ENCODE results near the gene CREB5. TPM values are rescaled to one million over a fixed set of nuclear protein-coding genes. Genes with fewer than 3 reads are reported as not detected.
A peak's percentile ranks its signal among the peaks of the same experiment; 100 is the strongest.

CREB5 gene
- total RNA-seq, 1 experiment from 2014 or later: 1.3 TPM

DNA sequence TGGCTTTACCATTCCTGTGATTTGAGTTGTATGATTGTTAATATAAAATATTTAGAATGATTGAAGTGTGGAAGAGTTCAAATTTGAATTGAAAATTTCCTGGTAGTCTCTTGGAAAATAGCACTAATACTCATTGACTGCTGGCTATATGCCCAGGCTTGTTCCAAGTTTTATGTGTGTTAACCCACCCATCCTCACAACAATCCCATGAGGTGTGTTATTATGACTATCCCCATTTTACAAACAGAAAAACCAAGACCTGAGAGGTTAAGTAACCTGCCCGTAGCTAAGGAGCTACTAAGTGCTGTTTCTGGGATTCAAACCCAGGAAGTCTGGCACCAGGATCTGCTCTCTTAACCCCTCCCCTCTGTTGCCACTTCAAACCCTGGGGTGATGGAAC is 213.9 kb downstream of the CREB5 start (continued):
- TF ChIP-seq, protein P1, sequence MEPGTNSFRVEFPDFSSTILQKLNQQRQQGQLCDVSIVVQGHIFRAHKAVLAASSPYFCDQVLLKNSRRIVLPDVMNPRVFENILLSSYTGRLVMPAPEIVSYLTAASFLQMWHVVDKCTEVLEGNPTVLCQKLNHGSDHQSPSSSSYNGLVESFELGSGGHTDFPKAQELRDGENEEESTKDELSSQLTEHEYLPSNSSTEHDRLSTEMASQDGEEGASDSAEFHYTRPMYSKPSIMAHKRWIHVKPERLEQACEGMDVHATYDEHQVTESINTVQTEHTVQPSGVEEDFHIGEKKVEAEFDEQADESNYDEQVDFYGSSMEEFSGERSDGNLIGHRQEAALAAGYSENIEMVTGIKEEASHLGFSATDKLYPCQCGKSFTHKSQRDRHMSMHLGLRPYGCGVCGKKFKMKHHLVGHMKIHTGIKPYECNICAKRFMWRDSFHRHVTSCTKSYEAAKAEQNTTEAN (CRISPR knock-in tag; IDR thresholded peaks at IDR 0.05): no peak
- TF ChIP-seq HMGA2 (CRISPR knock-in tag; IDR thresholded peaks at IDR 0.05) (no peak), GRHL2 (CRISPR knock-in tag; IDR thresholded peaks at IDR 0.05; ENCODE audit: insufficient replicate concordance, severe bottlenecking) (no peak)

DNA sequence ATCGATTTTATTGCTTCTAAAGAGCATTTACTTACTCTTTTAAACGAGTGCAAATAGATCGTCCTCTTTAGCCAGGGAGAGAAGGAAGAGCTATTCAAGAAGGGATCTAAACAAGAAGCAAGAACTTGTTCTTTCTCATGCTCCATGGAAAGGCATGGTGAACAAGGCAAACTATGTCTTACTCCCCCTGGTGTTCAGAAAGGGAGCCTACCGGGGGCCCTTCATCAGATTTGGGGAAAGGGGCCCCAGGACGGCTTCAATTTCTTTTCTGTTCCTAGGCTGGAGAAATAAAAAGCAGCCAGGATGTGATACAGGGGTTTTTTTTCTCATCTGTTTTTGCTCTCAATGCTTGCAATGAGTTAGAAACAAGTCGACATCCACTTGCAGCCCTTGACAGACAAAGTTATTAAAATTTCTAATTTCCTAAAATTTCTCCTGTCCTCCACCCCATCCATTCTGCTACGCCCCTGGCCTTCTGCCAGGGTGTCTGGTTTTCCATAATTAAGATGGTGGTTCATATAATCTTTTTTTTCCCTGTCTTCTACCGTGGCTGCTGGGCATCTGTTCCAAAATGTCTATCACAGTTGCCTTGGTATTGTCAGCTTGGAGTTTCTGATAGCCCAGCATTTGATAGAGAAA is 214.4 kb downstream of the CREB5 start:
- TF ChIP-seq, protein P2, sequence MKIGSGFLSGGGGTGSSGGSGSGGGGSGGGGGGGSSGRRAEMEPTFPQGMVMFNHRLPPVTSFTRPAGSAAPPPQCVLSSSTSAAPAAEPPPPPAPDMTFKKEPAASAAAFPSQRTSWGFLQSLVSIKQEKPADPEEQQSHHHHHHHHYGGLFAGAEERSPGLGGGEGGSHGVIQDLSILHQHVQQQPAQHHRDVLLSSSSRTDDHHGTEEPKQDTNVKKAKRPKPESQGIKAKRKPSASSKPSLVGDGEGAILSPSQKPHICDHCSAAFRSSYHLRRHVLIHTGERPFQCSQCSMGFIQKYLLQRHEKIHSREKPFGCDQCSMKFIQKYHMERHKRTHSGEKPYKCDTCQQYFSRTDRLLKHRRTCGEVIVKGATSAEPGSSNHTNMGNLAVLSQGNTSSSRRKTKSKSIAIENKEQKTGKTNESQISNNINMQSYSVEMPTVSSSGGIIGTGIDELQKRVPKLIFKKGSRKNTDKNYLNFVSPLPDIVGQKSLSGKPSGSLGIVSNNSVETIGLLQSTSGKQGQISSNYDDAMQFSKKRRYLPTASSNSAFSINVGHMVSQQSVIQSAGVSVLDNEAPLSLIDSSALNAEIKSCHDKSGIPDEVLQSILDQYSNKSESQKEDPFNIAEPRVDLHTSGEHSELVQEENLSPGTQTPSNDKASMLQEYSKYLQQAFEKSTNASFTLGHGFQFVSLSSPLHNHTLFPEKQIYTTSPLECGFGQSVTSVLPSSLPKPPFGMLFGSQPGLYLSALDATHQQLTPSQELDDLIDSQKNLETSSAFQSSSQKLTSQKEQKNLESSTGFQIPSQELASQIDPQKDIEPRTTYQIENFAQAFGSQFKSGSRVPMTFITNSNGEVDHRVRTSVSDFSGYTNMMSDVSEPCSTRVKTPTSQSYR (CRISPR knock-in tag; IDR thresholded peaks at IDR 0.05): no peak
- TF ChIP-seq, protein P3, sequence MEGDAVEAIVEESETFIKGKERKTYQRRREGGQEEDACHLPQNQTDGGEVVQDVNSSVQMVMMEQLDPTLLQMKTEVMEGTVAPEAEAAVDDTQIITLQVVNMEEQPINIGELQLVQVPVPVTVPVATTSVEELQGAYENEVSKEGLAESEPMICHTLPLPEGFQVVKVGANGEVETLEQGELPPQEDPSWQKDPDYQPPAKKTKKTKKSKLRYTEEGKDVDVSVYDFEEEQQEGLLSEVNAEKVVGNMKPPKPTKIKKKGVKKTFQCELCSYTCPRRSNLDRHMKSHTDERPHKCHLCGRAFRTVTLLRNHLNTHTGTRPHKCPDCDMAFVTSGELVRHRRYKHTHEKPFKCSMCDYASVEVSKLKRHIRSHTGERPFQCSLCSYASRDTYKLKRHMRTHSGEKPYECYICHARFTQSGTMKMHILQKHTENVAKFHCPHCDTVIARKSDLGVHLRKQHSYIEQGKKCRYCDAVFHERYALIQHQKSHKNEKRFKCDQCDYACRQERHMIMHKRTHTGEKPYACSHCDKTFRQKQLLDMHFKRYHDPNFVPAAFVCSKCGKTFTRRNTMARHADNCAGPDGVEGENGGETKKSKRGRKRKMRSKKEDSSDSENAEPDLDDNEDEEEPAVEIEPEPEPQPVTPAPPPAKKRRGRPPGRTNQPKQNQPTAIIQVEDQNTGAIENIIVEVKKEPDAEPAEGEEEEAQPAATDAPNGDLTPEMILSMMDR (IDR thresholded peaks at IDR 0.05): peak; percentile 81
- no peak for TF ChIP-seq RELA (CRISPR knock-in tag; IDR thresholded peaks at IDR 0.05; ENCODE audit: borderline replicate concordance)
- TF ChIP-seq, protein P4, sequence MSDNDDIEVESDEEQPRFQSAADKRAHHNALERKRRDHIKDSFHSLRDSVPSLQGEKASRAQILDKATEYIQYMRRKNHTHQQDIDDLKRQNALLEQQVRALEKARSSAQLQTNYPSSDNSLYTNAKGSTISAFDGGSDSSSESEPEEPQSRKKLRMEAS (CRISPR knock-in tag; IDR thresholded peaks at IDR 0.05): no peak
- TF ChIP-seq ZNF232 (CRISPR knock-in tag; IDR thresholded peaks at IDR 0.05): no peak
- no peak for TF ChIP-seq ZNF121 (CRISPR knock-in tag; IDR thresholded peaks at IDR 0.05)
- TF ChIP-seq, protein P5, sequence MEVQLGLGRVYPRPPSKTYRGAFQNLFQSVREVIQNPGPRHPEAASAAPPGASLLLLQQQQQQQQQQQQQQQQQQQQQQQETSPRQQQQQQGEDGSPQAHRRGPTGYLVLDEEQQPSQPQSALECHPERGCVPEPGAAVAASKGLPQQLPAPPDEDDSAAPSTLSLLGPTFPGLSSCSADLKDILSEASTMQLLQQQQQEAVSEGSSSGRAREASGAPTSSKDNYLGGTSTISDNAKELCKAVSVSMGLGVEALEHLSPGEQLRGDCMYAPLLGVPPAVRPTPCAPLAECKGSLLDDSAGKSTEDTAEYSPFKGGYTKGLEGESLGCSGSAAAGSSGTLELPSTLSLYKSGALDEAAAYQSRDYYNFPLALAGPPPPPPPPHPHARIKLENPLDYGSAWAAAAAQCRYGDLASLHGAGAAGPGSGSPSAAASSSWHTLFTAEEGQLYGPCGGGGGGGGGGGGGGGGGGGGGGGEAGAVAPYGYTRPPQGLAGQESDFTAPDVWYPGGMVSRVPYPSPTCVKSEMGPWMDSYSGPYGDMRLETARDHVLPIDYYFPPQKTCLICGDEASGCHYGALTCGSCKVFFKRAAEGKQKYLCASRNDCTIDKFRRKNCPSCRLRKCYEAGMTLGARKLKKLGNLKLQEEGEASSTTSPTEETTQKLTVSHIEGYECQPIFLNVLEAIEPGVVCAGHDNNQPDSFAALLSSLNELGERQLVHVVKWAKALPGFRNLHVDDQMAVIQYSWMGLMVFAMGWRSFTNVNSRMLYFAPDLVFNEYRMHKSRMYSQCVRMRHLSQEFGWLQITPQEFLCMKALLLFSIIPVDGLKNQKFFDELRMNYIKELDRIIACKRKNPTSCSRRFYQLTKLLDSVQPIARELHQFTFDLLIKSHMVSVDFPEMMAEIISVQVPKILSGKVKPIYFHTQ (CRISPR knock-in tag; IDR thresholded peaks at IDR 0.05): no peak
- TF ChIP-seq FOXK1 (CRISPR knock-in tag; IDR thresholded peaks at IDR 0.05): no peak
- ChIA-PET POLR2A (interaction anchor here (0.6 kb wide), 1 partner anchor 268 kb away, joined by 4 read pairs; no protein-coding TSS in a partner anchor), CTCF (interaction anchor here (0.5 to 2.8 kb wide), 28 partner anchors 9 to 1431 kb away, joined by 3 to 22 read pairs (median 4); no protein-coding TSS in a partner anchor)
- Mint-ChIP-seq H3K4me3 (no peak overlapping the region), H3K27me3 (ENCODE audit: low read depth) (no peaks in the 10 kb centered on the region), H3K9me3 (no peaks in the 10 kb centered on the region), H3K4me1 (peaks cover 20% of the 10 kb centered on the region), H3K27ac (no peak overlapping the region), H3K36me3 (no peaks in the 10 kb centered on the region)
- peak; percentile 70 for DNase-seq (ENCODE audit: low spot score)
- ATAC-seq: peak; percentile 85

DNA sequence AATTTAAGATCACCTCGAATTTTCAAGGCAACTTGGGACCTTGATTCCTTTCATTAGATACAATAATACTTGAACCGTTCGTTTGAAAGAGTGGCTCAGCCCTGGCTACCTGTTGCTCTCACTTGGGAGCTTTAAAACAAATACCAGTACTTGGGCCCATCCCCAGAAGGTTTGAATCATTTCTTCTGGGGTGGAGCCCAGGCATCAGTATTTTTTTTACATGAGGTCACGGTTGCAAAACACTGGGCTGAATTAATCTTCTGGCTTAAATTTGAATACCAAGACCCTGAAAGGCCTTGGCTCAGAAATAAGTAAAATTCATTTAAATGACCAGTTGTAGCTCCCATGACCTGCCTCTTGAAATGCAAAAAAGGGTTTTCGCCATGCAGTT is 214.9 kb downstream of the CREB5 start:
- no peak for ATAC-seq
- DNase-seq (ENCODE audit: low spot score): no peak
- ChIA-PET POLR2A (no interaction called here), CTCF (interaction anchor here (0.6 to 2.8 kb wide), 14 partner anchors 10 to 330 kb away, joined by 3 to 22 read pairs (median 5); no protein-coding TSS in a partner anchor)
- no peaks in the 10 kb centered on the region for H3K9me3 Mint-ChIP-seq
- no peaks in the 10 kb centered on the region; the same call in 1 of the 2 replicates for H3K27me3 Mint-ChIP-seq (ENCODE audit: low read depth)
- H3K4me1 Mint-ChIP-seq: peaks cover 20% of the 10 kb centered on the region
- TF ChIP-seq, protein P1 (CRISPR knock-in tag; IDR thresholded peaks at IDR 0.05): no peak
- TF ChIP-seq, protein P6, sequence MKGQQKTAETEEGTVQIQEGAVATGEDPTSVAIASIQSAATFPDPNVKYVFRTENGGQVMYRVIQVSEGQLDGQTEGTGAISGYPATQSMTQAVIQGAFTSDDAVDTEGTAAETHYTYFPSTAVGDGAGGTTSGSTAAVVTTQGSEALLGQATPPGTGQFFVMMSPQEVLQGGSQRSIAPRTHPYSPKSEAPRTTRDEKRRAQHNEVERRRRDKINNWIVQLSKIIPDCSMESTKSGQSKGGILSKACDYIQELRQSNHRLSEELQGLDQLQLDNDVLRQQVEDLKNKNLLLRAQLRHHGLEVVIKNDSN (CRISPR knock-in tag; IDR thresholded peaks at IDR 0.05): no peak
- TF ChIP-seq, protein P7, sequence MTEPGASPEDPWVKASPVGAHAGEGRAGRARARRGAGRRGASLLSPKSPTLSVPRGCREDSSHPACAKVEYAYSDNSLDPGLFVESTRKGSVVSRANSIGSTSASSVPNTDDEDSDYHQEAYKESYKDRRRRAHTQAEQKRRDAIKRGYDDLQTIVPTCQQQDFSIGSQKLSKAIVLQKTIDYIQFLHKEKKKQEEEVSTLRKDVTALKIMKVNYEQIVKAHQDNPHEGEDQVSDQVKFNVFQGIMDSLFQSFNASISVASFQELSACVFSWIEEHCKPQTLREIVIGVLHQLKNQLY (CRISPR knock-in tag; IDR thresholded peaks at IDR 0.05): no peak
- H3K27ac Mint-ChIP-seq: no peak overlapping the region
- no peaks in the 10 kb centered on the region for H3K36me3 Mint-ChIP-seq
- H3K4me3 Mint-ChIP-seq: no peak overlapping the region
